Vagina (tissue), 2 donors: Measurements from ENCODE around the gene RGS19. TPM values are rescaled to one million over a fixed set of nuclear protein-coding genes. Genes with fewer than 3 reads are reported as not detected.

Experiments used
- DNase-seq, 2 donors: peaks; one replicate each; pipeline ENCODE4 v3.0.0-alpha.2; 2017; ENCODE audit errors: extremely low spot score in 2 of 2
- H3K27ac ChIP-seq: fragments of 200-600 bp; sonication (generic); one replicate; pipeline ENCODE4 v1.5.1; 2019
- H3K27me3 ChIP-seq: fragments of 200-600 bp; sonication (generic); one replicate; pipeline ENCODE4 v1.5.1; 2019
- H3K36me3 ChIP-seq, 2 donors: fragments of 200-600 bp; sonication (generic); one replicate each; pipeline ENCODE4 v1.5.1; 2017 to 2019
- H3K4me1 ChIP-seq: fragments of 200-600 bp; sonication (generic); one replicate; pipeline ENCODE4 v1.5.1; 2019
- H3K4me3 ChIP-seq, 2 donors: fragments of 200-600 bp; sonication (generic); 1 replicate in 1 of 2; 2 replicates in 1 of 2; pipeline ENCODE4 v1.5.1; 2016 to 2019
- H3K9me3 ChIP-seq: fragments of 200-600 bp; sonication (generic); one replicate; pipeline ENCODE4 v1.5.1; 2019
- CTCF ChIP-seq, 3 experiments: fragments of 450-650 bp in 2 of 3; fragments of 200-600 bp in 1 of 3; sonication (generic) in 1 of 3; IDR thresholded peaks; one replicate each; pipeline ENCODE4 v1.5.1; 2017 to 2019; ENCODE audit warnings: antibody characterized with exemption in 3 of 3, mild to moderate bottlenecking in 2 of 3, moderate library complexity in 2 of 3
- POLR2A ChIP-seq, 2 donors: fragments of 450-650 bp; IDR thresholded peaks; one replicate each; pipeline ENCODE4 v1.6.1; 2017; ENCODE audit warnings: antibody characterized with exemption in 2 of 2, mild to moderate bottlenecking in 2 of 2, moderate library complexity in 2 of 2
- POLR2AphosphoS5 ChIP-seq, 2 donors: sonication (generic); formaldehyde crosslinking; IDR thresholded peaks; one replicate each; pipeline ENCODE4 v1.9.0; 2017; ENCODE audit warnings: antibody characterized with exemption in 2 of 2, mild to moderate bottlenecking in 2 of 2, low read depth in 1 of 2; ENCODE audit not compliant: insufficient read depth in 1 of 2
- intact Hi-C: fragments of 100-400 bp; cut with DNase I; formaldehyde crosslinking; loops from one replicate; pipeline ENCODE4 v1.15.1; 2023
- total RNA-seq: library from RNA; depleted of rRNA; stranded (reverse); fragments of >200 nt; gene quantifications from one replicate; pipeline ENCODE4 v1.2.3, GENCODE V29; 2016

RGS19 gene
- total RNA-seq, 1 donor from 2014 or later, result 20.6 TPM

GRCh38 chr20:64113796-64114355 is 34.6 kb upstream of the RGS19 start:
- intact Hi-C loops, result no loop called here
- Histone ChIP-seq H3K27me3 (no peaks in the 10 kb centered on the region), H3K4me1 (no peaks in the 10 kb centered on the region), H3K4me3 (no peak overlapping the region), H3K36me3 (no peaks in the 10 kb centered on the region), H3K27ac (no peak overlapping the region), H3K9me3 (no peaks in the 10 kb centered on the region)
- DNase-seq, result no peak
- TF ChIP-seq POLR2AphosphoS5 (IDR thresholded peaks at IDR 0.05; ENCODE audit: insufficient read depth in 1 of 2, low read depth in 1 of 2), result no peak
- no peak for TF ChIP-seq POLR2A (IDR thresholded peaks at IDR 0.05)

- Histone ChIP-seq H3K27me3 (no peaks in the 10 kb centered on the region), H3K36me3 (no peaks in the 10 kb centered on the region), H3K4me3 (no peak overlapping the region), H3K4me1 (no peaks in the 10 kb centered on the region), H3K27ac (no peak overlapping the region), H3K9me3 (no peaks in the 10 kb centered on the region)
- TF ChIP-seq POLR2AphosphoS5 (IDR thresholded peaks at IDR 0.05; ENCODE audit: insufficient read depth in 1 of 2, low read depth in 1 of 2) (no peak), CTCF (IDR thresholded peaks at IDR 0.05) (no peak), POLR2A (IDR thresholded peaks at IDR 0.05) (no peak)
- no peak for DNase-seq
- intact Hi-C loops, result no loop called here
Measured at GRCh38 chr20:64113444-64113775, 34.1 kb upstream of the RGS19 start.

GRCh38 chr20:64112691-64113443 is 33.5 kb upstream of the RGS19 start:
- no peaks in the 10 kb centered on the region for H3K27me3 ChIP-seq
- H3K4me1 ChIP-seq, result no peaks in the 10 kb centered on the region
- no peak overlapping the region for H3K27ac ChIP-seq
- H3K4me3 ChIP-seq, result no peak overlapping the region
- no peaks in the 10 kb centered on the region for H3K36me3 ChIP-seq
- no peak for DNase-seq
- intact Hi-C loops, result no loop called here
- TF ChIP-seq CTCF (IDR thresholded peaks at IDR 0.05) (no peak), POLR2A (IDR thresholded peaks at IDR 0.05) (no peak), POLR2AphosphoS5 (IDR thresholded peaks at IDR 0.05; ENCODE audit: insufficient read depth in 1 of 2, low read depth in 1 of 2) (no peak)
- H3K9me3 ChIP-seq, result no peaks in the 10 kb centered on the region

- intact Hi-C loops, result no loop called here
- no peak for DNase-seq
Measured at GRCh38 chr20:64111841-64112641, 32.7 kb upstream of the RGS19 start.

More at GRCh38 chr20:64111841-64112641, 32.7 kb upstream of the RGS19 start:
- Histone ChIP-seq H3K27me3 (no peaks in the 10 kb centered on the region), H3K27ac (no peak overlapping the region), H3K9me3 (no peaks in the 10 kb centered on the region), H3K4me3 (no peak overlapping the region), H3K36me3 (no peaks in the 10 kb centered on the region), H3K4me1 (no peaks in the 10 kb centered on the region)
- TF ChIP-seq POLR2AphosphoS5 (IDR thresholded peaks at IDR 0.05; ENCODE audit: insufficient read depth in 1 of 2, low read depth in 1 of 2), result no peak
- TF ChIP-seq CTCF (IDR thresholded peaks at IDR 0.05), result no peak
- no peak for TF ChIP-seq POLR2A (IDR thresholded peaks at IDR 0.05)
